NCI-H446 treated with DMSO at 0.1 percent for 48 hours (cell line): ENCODE data around the gene MYOCD.

Source experiments
- DNase-seq: peaks from one replicate; lab custom pipeline; 2025; lab: John Stamatoyannopoulos, UW

MYOCD gene

DNA sequence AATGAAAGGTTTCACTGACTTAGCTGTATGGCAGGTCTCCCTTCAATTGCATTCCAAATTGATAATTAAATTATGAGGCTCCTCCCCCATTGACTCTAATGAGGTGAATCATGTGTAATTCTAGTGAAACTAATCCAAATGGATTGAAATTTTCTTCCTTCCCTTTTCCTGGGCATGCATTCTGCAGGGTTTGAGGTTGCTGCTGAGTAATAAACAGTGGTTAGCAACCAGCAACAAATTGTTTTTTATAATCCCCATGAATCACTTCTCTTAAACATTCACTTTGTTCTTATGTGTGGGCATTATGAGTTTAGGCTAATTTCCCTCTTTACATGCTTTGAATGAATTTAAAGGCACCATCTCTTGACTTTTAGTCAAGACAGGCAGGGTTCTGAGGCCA, 43.4 kb downstream of the MYOCD start:
- DNase-seq: no peak

DNA sequence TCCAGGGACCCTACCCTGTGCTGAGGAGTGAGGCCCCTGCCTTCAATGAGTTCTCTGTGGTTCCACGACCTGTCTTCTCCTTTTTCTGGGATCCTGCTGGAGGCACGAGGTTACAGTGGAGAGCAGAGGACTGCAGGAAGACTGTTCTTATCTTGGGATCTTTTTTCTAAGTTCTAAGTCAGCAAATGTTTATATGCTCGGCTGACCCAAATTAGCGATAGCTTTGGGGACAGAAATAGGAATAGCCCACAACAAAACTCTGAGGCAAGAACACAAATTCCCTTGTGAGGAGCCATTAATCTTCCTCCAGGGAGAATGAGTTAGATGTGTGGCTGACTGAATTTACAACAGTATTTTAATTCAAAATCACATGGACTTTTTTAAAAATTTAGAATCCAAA, 46.7 kb downstream of the MYOCD start:
- no peak for DNase-seq

DNA sequence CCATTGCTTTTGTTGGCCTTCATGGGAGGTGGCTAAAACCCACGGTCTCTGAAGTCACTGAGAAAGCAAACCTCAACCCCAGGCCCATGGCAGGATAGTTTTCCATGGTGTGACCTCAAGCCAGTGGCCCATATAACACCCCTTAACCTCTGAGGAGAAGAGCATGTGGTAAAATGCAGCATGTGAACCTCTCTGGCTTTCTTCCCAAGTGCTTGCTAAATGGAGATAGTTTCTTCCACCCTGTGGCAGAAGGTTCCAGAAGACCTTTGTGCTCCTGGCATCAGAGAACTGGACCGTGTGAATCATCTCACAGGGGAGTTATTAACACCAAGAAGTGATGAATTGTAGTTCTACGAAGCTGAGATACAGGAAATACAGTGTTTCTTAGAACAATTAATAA, 47.3 kb downstream of the MYOCD start:
- DNase-seq: no peak

DNA sequence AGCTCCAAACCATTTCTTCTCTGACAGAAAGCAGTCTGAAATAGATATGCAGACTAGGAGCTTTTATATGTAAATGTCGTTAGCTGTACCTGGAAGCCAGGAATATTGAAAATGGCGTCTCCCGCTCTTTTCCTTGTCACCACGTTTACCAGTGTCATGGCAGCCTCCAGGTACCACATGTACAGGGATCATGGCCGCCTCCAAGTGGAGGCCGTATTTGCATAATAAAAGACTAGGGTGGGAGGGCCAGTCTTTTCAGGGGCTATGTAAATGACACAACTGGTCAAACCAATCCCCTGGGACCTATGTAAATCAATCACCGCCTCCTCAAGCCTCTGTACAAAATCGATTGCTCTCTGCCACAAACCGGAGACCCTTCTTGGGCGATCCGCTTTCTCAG, 54.3 kb downstream of the MYOCD start:
- no peak for DNase-seq

DNA sequence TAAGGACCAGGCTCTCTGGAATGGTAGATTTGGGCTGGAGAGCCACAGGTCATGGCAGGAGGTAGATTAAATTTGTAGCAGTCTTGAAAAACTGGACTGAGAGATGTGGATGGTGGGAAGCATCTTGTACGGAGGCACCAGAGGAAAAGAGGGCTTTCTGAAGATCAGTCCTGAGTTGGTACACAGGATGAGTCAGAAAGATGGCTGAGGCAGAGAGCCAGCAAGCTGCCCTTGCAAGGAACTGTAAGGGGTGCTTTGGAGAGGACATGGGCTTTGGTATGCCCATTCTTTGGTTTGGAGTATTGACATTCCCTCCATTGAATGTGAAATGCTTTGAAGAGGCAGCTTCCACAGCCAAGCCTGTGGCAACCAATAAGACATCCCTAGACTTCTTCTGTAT, 55.9 kb downstream of the MYOCD start:
- no peak for DNase-seq

DNA sequence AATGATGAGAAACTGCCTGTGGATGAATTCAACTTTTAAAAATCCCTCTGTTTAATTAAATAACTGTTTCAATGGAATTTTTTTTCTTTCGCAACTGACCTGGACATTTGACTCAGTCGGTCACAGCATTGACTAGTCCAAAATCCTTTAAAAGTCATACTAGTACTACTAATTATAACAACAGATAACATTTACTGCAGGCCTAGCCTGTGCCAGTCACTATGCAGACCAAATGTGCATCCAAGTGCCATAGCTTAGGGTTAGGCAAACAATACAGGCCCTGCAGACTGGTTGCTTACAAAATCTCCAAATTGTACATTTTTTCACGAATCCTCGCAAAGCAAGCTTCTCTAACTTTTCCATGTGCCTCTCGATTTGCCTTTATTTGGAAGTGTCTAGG, 56.6 kb downstream of the MYOCD start:
- DNase-seq: no peak

DNA sequence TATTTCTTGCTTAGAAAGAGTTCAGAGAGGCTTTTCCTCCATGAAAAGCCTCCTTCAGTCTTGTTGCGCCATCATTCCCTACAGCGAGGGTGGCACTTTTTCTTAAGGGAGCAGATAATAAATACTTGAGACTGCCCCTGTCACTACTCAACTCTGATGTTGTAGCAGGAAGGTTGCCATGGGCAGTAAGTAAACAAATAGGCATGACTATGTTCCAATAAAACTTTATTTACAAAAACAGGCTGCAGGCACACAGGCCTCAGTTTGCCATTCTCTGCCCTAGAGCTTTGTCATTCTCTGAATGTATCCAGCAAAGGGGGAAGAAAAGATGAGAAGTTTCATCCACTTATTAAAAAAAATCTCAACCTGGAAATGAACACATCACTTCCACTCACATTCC, 60.4 kb downstream of the MYOCD start:
- no peak for DNase-seq

DNA sequence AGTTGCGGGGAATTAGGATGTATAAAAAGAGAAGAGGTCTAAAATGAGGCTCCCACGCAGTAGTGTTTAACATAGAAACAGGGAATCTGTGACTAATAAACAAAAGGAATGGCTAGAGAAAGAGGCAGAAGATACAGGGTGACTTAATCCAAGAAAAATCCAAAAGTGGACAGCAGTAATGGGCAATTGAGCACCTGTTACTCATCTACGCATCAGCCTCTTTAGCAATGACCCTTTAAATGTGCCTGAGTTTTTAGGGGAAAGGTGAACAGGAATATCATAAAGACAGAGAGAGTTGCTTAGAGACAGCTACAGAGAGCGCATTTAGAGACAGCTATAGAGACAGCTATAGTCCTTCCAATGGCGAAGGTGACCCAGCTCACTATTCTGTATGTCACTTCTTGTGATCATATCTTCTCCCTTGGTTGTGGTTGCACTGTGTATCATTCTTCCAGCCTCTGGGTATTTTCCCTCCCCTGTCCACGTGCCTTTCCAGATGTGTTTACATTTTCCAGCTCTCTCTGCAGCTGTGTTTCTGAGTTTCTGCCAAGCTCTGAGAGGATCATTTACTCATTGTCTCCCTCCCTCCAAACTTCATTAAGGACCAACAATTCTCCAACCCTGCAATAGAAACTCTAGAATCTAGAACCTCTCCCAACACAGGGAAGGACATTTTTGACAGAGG, 61.5 kb downstream of the MYOCD start:
- DNase-seq: no peak

DNA sequence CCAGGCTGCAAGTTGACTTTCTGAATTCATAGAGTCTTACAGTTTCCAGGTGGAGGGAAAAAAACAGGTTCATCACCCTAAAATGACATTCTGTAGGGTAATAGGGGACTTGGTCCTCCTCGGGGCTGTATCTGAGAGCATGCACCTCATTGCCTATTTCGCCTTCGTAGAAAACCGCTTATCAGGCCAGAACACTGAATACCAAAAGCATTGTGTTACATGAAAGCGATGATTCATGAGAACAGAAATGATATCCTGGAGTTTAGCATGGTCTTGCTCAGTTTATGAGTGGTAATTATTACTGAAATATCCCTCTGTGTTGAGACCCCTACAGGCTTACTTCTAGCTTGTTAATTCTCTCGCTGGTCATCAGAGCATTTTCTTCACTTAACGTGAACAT, 62.2 kb downstream of the MYOCD start:
- DNase-seq: no peak

DNA sequence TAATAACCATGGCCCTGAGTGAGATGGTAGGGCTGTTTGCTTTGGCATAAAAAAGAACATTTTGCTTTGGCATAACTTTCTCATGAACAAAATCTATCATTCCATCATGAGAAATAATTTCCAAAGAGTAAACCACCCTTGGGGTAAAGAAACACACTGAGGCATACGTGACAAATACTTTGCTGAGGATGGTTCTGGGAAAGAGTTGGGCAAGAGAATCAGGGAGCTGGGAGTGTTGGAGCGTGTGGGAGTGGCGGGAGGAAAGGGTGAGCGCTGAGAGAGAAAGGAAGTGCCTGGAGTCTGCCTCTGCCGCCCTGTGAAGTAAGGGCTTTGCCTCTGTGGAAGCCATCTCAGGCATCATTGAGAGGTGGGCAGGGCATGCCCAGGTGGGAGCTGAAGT, 63.4 kb downstream of the MYOCD start:
- DNase-seq: no peak

DNA sequence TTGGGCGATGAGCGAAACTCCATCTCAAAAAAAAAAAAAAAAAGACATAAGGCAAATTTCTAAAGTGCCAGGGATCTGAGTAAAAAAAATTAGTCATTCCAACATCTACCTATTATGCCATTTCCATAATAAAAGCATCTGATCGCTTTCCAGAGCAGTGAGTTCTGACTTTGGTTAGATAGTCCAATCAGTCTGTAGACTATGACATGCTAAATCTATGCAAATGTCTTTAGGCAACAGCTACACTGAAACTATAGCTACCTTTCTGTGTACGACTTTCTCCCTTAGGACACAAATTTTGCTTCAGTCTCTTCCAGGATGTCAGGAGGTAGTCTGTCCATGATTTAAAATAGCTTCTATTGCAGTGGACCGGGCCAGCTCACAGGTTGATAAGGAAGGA, 64.7 kb downstream of the MYOCD start:
- DNase-seq: no peak

DNA sequence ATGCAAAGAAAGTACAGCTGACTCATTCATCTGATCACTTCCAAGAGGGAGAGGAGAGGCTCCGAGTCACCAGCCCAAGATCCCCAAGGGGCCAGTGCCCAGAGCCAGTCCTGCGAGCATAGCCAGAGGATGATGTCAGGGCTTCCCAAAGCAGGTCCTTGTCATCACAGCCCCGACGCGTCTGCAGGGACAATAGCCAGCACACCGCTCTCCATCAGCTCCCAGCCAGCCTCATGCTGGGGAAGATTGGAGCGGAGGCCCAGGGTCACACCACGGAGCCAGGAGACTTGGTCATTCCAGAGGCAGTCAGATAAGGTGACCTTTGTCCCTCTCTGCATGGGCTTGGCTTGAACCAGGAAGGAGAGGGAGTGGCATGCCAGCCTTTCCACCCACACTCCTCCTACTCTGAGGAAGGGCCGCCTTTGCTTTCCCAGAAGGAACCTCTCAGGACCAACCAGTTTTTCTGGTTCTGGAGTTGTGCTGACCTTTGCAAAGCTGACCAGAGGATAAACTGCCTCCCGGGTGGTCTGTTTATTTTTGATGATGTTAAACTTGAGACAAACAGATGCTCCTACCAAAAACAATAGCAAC, 65.3 kb downstream of the MYOCD start:
- no peak for DNase-seq

DNA sequence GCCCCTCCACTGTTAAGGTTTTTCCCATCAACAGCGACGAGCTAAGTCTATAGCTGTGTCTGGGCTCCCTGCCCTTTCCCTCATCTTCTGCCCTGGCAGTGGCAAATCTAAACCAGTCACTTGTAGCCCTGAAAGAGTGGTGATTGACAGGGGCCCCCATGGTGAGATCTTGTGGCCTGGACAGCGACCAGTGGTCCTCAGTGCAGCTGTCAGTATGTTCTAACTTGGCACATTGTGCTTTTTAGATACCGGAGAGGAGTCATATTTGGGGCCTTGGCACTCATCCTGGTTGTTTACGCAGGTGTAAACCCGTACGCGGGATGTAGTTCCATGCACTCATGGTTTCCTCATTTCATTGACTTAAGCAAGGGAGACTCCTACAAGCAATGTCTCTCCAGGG, 66.1 kb downstream of the MYOCD start:
- no peak for DNase-seq

DNA sequence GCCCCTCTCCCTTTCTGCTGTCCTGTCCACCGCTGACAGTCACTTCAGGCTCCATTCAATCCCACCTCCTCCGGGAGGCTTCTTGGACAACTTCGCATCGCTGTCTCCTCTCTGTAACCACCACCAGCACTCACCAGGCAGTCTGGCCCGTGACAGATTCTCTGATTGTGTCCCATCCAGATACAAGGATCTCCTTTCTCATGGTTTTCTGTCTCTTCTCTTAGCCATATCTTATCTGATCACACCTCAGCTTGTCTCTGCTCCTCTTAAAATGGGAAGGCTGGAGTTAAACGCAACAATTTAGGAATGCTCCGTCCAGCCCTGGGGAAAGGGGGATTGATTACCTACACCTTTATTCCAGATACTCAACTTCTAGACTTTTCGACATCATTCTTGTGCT, 66.7 kb downstream of the MYOCD start:
- DNase-seq: no peak

DNA sequence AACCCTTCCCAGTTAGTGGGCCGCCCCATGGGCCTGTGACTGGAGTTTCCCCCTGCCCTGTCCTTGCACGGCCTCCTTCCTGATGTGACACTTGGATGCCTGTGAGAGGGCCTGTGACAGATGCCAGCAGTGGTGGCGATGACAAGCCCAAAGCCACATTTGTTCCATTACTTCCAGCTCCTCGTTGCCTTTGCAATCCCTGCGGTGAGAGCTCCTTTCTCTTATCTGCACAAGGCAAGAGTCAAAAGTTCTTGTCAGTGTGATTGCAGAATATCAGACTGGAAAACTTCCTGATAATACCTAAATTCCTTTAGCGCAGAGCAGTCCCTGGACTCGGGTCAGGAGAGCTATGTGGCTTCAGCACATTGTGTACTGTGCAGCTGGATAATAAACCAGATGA, 69.2 kb downstream of the MYOCD start:
- no peak for DNase-seq

DNA sequence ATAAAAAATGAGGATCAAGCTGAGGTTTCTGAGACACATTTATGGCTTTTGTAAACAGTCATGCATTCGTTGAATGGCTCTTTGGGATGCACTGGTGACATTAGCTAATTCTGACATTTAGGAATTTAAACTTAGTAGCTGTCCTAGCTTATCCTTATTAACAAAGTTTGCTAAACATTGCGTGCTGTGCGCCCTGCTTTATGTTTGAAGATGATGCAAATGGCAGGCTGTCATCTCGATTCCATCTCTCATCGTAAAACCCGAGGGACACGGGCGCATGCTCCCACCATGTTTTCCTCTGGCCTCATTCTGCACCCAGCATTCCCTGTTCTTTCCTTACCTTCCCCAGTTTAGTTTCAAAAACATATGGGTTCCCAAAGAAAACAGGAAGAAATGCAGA, 69.8 kb downstream of the MYOCD start:
- no peak for DNase-seq

DNA sequence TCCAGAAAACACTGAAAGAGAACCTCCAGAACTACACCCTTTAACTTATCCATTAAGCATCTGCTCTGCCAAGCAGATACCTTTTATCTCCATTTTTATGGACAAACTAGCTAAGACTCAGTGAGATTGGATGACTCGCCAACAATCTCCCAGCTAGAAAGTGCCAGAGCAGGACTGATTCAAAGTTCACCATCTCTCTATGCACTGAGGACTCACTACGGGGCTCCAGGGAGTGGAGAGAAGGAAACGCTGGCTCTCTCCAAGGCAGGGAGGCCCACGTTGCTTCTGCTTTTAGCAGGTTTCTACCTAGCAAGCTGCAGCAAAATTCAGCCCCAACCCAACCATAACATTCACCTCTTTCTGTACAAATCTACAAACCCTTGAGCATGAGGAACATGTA, 70.8 kb downstream of the MYOCD start:
- DNase-seq: no peak

DNA sequence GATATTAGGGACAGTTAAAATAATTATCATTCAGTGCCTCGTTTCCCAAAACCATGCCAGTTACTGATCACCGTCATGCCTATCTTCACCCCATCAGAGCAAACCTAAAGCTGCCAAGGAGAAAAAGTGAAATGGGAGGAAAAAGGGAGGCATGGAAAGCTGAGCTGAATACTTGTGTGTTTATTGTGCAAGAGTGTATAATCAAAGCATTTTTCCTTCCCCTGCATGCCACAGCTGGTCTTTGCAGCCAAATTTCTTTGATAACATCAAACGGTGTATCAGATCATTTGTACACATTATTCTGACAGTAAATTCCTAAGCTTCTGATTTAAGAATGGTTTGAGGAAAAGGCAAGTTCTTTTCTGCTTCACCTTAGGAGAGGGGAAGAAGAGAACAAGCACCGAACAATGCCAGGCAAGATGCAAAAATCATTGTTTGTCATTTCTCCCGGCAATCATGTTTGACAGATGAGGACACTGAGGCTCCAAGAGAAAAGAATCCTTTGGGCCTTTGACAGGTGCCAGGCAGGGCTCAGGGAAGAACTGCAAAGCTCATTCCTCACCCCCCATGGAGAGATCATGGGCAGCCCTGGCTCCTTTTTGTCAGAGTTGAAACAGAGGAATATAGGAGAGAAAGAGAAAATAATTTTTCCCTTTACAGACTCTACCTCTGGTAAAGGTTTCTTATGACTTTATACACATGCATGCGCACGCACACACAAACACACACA, 72.2 kb downstream of the MYOCD start:
- DNase-seq: no peak

DNA sequence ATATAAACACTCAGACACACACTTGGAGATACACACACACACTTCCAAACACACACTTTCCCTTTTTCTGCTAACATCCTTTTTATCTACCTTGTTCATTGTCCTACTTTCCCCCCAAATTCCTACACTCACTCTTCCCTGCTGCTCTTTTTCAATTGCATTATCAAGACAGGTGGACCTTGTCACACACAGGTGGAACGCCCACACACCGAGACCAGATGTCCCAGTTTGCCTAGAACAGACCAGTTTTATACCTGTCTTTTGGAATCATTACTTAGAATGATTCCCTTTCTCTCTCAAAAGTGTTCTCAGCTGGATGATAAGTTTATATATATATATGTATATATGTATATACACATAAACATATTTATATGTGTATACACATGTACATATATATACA, 72.9 kb downstream of the MYOCD start:
- DNase-seq: no peak

DNA sequence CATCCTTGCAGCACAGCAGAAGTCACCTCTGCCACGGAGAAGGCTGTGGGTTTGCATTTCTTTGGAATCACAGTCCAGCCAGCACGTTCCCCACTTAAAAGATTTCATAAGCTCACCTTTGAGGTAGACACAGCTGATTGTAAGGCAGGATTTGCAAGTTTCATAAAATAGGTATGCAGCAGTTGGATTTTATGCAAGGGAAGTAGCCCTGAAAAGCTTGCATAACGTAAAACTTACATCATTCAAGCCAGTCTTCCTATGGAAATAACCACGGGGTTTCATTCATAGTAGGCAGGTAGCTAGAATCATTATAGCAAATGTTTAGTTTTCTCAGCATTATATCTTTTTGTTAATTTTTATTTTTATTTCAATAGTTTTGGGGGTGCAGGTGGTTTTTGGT, 73.8 kb downstream of the MYOCD start:
- no peak for DNase-seq

DNA sequence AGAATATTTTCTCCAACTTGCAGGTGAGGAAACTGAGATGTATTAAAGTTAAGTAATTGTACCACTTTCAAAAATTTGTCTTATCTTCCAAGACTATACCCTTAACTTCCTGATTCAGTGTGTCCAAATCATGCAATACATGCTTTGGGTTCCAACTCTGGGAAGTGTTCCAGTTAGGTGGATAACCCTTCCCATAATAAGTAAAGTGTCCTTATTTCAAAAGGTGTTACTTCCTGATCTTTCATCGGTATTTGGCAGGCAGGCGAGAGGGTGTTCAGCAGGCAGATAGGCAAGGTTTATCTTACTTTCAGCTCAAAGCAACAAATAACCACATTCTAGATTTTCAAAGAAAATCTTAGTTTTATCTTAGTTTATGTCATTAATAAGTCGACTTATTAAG, 77.4 kb downstream of the MYOCD start:
- no peak for DNase-seq

DNA sequence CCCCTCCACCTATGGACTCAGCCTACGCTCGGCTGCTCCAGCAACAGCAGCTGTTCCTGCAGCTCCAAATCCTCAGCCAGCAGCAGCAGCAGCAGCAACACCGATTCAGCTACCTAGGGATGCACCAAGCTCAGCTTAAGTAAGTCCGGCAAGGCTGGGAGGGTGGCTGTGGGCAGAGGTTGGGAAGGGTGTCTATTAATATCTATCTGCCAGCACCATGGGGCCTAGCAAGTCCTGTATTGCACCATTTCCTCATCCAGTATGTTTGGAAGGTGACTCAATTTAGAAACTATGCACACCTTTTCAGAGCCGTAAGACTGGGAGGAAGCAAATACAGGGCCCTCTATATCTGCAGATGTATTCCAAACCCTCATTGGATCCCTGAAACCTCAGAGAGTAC, 78.6 kb downstream of the MYOCD start:
- DNase-seq: no peak

DNA sequence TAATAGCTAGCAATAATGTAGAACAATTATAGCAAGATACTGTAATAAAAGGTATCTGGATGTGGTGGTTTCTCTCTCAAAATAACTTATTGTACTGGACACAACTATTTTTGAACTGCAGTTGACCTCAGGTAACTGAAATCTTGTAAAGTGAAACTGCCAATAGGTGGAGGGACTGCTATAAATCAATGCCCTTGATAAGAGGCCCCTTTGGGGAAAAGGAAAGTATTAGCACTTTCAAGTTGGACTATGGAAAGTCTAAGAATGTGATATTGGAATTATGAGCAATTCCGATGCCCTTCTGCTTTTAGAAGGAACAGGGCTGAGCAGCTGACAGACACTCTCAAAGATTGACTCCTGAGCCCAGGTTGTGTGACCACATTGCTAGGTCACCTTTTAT, 79.1 kb downstream of the MYOCD start:
- DNase-seq: no peak

DNA sequence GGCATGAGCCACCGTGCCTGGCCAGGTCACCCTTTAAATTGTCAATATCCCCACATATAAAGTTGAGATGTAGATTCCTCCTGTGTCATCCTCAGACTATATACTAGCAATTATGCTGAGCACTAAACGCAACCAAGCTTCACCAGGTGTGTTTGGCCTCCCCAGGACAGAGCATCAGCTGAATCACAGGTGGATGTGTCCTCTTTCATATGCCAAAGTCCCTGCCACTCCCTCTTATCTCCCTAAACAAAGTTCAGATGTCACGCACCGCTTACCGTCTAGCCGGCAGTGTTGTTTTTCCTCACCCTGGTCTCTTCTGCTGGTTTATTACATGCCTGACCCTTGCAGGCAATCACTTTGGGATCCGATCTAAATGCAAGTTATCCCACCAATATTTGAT, 79.8 kb downstream of the MYOCD start:
- DNase-seq: no peak
